SHP77 (cell line): ENCODE data around the gene TET2.
"Not testable (repeated sequence)": the region's sequence is repeated elsewhere in the genome, so short reads cannot be mapped to it uniquely, and the experiment has no call there.

Experiments
- DNase-seq, 2 experiments: peaks; one replicate each; lab custom pipeline; 2025; lab: John Stamatoyannopoulos, UW

Gene TET2

GRCh38 chr4:105291925-105292324 lies 145.2 kb downstream of the TET2 start:
- no peak for DNase-seq

- DNase-seq: no peak
These were observed 146.7 kb downstream of the TET2 start for GRCh38 chr4:105293360-105293759.

DNA sequence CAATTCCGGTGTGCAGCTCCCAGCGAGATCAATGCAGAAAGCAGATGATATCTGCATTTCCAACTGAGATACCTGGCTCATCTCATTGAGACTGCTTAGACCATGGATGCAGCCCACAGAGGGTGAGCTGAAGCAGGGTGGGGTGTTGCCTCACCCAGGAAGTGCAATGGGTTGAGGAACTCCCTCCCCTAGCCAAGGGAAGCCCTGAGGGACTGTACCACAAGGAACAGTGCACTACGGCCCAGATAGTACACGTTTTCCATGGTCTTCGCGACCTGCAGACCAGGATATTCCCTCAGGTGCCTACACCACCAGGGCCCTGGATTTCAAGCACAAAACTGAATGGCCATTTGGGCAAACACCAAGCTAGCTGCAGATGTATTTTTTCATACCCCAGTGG lies 150.0 kb downstream of the TET2 start:
- no peak for DNase-seq

DNA sequence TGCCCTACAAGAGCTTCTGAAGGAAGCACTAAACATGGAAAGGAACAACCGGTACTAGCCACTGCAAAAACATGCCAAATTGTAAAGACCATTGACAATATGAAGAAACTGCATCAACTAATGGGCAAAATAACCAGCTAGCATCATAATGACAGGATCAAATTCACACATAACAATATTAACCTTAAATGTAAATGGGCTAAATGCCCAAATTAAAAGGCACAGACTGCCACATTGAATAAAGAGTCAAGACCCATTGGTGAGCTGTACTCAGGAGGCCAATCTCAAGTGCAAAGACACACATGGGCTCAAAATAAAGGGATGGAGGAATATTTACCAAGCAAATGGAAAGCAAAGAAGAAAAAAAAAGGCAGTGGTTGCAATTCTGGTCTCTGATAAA lies 152.4 kb downstream of the TET2 start:
- DNase-seq: not testable (repeated sequence)

DNA sequence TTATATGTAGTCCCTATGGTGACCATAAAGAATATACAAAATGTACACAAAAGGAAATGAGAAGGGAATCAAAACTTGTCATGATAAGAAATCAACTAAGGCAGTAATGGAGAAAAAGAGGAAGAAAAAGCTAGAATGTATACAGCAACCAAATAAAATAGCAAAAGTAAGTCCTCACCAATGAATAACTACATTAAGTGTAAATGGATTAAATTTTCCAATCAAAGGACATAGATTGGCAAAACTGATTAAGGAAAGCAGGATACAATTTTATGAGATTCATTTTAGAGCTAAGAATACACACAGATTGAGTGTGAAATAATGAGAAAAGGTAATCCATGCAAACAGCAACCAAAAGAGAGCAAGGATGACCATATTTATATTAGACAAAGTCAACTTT lies 157.4 kb downstream of the TET2 start:
- no peak for DNase-seq

DNA sequence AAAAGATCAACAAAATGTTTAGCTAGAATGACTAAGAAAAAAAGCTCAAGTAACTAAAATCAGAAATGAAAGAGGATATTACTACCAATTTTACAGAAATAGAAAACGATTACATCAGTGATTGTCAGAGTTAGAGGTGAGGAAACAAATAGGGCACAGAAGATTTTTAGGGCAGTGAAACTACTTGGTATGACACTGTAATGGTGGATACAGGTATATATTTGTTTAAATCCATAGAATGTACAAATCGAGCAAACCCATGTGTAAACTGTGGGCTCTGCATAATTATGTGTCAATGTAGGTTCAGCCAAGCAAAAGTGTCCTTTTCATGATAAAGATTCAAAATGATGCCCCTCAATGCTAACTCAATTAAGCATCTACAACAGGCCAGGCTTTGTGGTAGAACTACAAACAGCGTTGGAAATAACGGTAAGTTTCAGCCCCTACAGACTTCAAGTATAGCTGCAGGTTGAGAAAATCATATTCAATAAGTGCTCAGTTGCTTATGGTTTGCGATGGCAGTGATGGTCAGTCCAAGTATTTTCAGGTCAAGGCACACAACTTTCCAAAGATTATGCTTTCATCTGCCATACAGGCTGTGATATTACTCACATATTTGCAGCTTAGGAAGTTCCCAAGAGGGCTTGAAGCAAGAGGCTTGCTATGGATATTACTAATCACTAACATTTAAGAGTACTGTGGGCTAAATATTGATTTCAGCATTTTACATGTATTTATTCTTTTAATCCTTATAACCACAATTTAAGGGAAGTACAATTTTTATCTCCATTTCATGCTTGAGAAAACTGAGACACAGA lies 158.6 kb downstream of the TET2 start:
- no peak for DNase-seq

- no peak for DNase-seq
These were observed 159.6 kb downstream of the TET2 start for GRCh38 chr4:105306158-105306781.

- no peak for DNase-seq
These were observed 160.1 kb downstream of the TET2 start for GRCh38 chr4:105306820-105307219.

- DNase-seq: no peak
These were observed 171.8 kb downstream of the TET2 start for GRCh38 chr4:105318486-105318885.

GRCh38 chr4:105327222-105327621 lies 180.5 kb downstream of the TET2 start:
- no peak for DNase-seq

- no peak for DNase-seq
These were observed 181.3 kb downstream of the TET2 start for GRCh38 chr4:105327956-105328355.

DNA sequence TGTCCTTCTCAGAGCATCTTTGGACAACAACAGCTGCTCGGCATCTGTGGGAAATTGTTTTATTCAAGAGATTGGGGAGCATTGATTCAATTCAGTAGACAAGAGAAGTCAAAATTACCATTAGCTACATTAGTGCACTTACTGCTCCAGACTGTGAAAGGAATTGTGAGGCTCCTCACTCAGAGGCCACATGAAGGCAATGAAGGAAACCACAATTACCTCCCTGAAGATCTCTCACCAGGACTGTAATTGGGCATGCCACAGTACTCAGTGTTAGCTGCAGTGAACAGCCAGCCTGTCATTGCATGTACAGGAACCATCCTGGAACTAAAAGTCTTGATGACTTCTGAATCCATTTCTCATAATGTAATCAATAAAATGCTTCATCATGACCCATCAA lies 182.4 kb downstream of the TET2 start:
- no peak for DNase-seq
